Measurements from ENCODE around the gene IDS. TPM values are rescaled to one million over a fixed set of nuclear protein-coding genes. Genes with fewer than 3 reads are reported as not detected.
"Not testable (repeated sequence)": the region's sequence is repeated elsewhere in the genome, so short reads cannot be mapped to it uniquely, and the experiment has no call there.

The IDS gene
- total RNA-seq, 1 donor from 2014 or later = 67.6 TPM

- Mint-ChIP-seq H3K36me3 (ENCODE audit: unreplicated experiment) (peaks cover under 1% of the 10 kb centered on the region), H3K9me3 (ENCODE audit: unreplicated experiment) (peaks cover 4% of the 10 kb centered on the region), H3K27ac (ENCODE audit: unreplicated experiment) (no peak overlapping the region), H3K4me1 (ENCODE audit: unreplicated experiment) (no peaks in the 10 kb centered on the region), H3K27me3 (ENCODE audit: unreplicated experiment) (peaks cover 3% of the 10 kb centered on the region), H3K4me3 (ENCODE audit: unreplicated experiment) (no peak overlapping the region)
- TF ChIP-seq CTCF (IDR thresholded peaks at IDR 0.05) = no peak
- no peak for DNase-seq (ENCODE audit: extremely low spot score, unreplicated experiment)
Measured at GRCh38 chrX:149522916-149523315, 17.8 kb upstream of the IDS start.

- no peak for TF ChIP-seq CTCF (IDR thresholded peaks at IDR 0.05)
- no peak overlapping the region for H3K4me3 Mint-ChIP-seq (ENCODE audit: unreplicated experiment)
- no peak overlapping the region for H3K27ac Mint-ChIP-seq (ENCODE audit: unreplicated experiment)
- H3K9me3 Mint-ChIP-seq (ENCODE audit: unreplicated experiment) = peaks cover 19% of the 10 kb centered on the region
- H3K27me3 Mint-ChIP-seq (ENCODE audit: unreplicated experiment) = peaks cover 3% of the 10 kb centered on the region
- peaks cover 1% of the 10 kb centered on the region for H3K36me3 Mint-ChIP-seq (ENCODE audit: unreplicated experiment)
- no peak for DNase-seq (ENCODE audit: extremely low spot score, unreplicated experiment)
- no peaks in the 10 kb centered on the region for H3K4me1 Mint-ChIP-seq (ENCODE audit: unreplicated experiment)
Measured at GRCh38 chrX:149521438-149521837, 16.3 kb upstream of the IDS start.

GRCh38 chrX:149520636-149521277 lies 15.7 kb upstream of the IDS start:
- DNase-seq (ENCODE audit: extremely low spot score, unreplicated experiment); H3K36me3 Mint-ChIP-seq (ENCODE audit: unreplicated experiment); H3K4me1 Mint-ChIP-seq (ENCODE audit: unreplicated experiment); H3K27me3 Mint-ChIP-seq (ENCODE audit: unreplicated experiment); H3K27ac Mint-ChIP-seq (ENCODE audit: unreplicated experiment); H3K4me3 Mint-ChIP-seq (ENCODE audit: unreplicated experiment): not testable (repeated sequence)
- H3K9me3 Mint-ChIP-seq (ENCODE audit: unreplicated experiment) = peaks cover 19% of the 10 kb centered on the region

- no peak for DNase-seq (ENCODE audit: extremely low spot score, unreplicated experiment)
- peaks cover 19% of the 10 kb centered on the region for H3K9me3 Mint-ChIP-seq (ENCODE audit: unreplicated experiment)
- peaks cover 1% of the 10 kb centered on the region for H3K36me3 Mint-ChIP-seq (ENCODE audit: unreplicated experiment)
- peaks cover 3% of the 10 kb centered on the region for H3K27me3 Mint-ChIP-seq (ENCODE audit: unreplicated experiment)
- TF ChIP-seq CTCF (IDR thresholded peaks at IDR 0.05) = no peak
- no peaks in the 10 kb centered on the region for H3K4me1 Mint-ChIP-seq (ENCODE audit: unreplicated experiment)
- no peak overlapping the region for H3K4me3 Mint-ChIP-seq (ENCODE audit: unreplicated experiment)
- no peak overlapping the region for H3K27ac Mint-ChIP-seq (ENCODE audit: unreplicated experiment)
Measured at GRCh38 chrX:149518236-149518635, 13.1 kb upstream of the IDS start.

- Mint-ChIP-seq H3K27ac (ENCODE audit: unreplicated experiment) (no peak overlapping the region), H3K9me3 (ENCODE audit: unreplicated experiment) (peaks cover 19% of the 10 kb centered on the region), H3K27me3 (ENCODE audit: unreplicated experiment) (peaks cover 3% of the 10 kb centered on the region)
Measured at GRCh38 chrX:149517308-149517707, 12.2 kb upstream of the IDS start.

More at GRCh38 chrX:149517308-149517707, 12.2 kb upstream of the IDS start:
- TF ChIP-seq CTCF (IDR thresholded peaks at IDR 0.05) = no peak
- peaks cover 1% of the 10 kb centered on the region for H3K36me3 Mint-ChIP-seq (ENCODE audit: unreplicated experiment)
- H3K4me3 Mint-ChIP-seq (ENCODE audit: unreplicated experiment) = no peak overlapping the region
- DNase-seq (ENCODE audit: extremely low spot score, unreplicated experiment) = no peak
- H3K4me1 Mint-ChIP-seq (ENCODE audit: unreplicated experiment) = no peaks in the 10 kb centered on the region

Measured in osteocyte (in vitro differentiated cells).